ENCODE data around the gene PCDHA7.
"Not testable (repeated sequence)": the region's sequence is repeated elsewhere in the genome, so short reads cannot be mapped to it uniquely, and the experiment has no call there.

The PCDHA7 gene

DNA sequence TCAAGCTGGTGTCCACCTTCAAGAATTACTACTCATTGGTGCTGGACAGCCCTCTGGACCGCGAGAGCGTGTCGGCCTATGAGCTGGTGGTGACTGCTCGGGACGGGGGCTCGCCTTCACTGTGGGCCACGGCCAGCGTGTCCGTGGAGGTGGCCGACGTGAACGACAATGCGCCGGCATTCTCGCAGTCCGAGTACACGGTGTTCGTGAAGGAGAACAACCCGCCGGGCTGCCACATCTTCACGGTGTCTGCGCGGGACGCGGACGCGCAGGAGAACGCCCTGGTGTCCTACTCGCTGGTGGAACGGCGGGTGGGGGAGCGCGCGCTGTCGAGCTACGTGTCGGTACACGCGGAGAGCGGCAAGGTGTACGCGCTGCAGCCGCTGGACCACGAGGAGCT lies 31.7 kb upstream of the PCDHA7 start:
- H2BK120ac ChIP-seq (ENCODE audit: low read depth, low read length); H3K4me2 ChIP-seq (ENCODE audit: insufficient read depth, low read length, poor library complexity, severe bottlenecking); H3K14ac ChIP-seq (ENCODE audit: low read length); H3K4me1 ChIP-seq (ENCODE audit: control insufficient read depth in 2 of 2, insufficient read depth in 1 of 2, low read depth in 1 of 2, low read length in 2 of 2); H3K18ac ChIP-seq (ENCODE audit: low read length); H2BK12ac ChIP-seq (ENCODE audit: low read length); H3K27me3 ChIP-seq (ENCODE audit: control insufficient read depth in 3 of 3, insufficient read depth in 3 of 3, low read depth in 1 of 3, low read length in 3 of 3); DNase-seq (ENCODE audit: low spot score); H2BK15ac ChIP-seq (ENCODE audit: low read length); H3K79me1 ChIP-seq (ENCODE audit: low read depth, low read length); H4K91ac ChIP-seq (ENCODE audit: low read depth, low read length, poor library complexity); H3K4me3 ChIP-seq (ENCODE audit: low read length in 2 of 2); H3K36me3 ChIP-seq (replicated peaks in 1 of 2; ENCODE audit: control insufficient read depth in 2 of 2, insufficient read depth in 2 of 2, low read length in 2 of 2); H2AFZ ChIP-seq (ENCODE audit: low read length); H2BK5ac ChIP-seq (ENCODE audit: low read length); H3K4ac ChIP-seq (ENCODE audit: low read length); H3K27ac ChIP-seq (replicated peaks; ENCODE audit: low read length); H4K8ac ChIP-seq (ENCODE audit: low read depth, low read length); H2AK5ac ChIP-seq (ENCODE audit: low read depth, low read length): not testable (repeated sequence)
- Histone ChIP-seq H3K9me3 (replicated peaks in 1 of 2; ENCODE audit: control insufficient read depth in 2 of 2, insufficient read depth in 1 of 2, low read depth in 1 of 2, low read length in 2 of 2) (peaks cover 16 to 47% of the 10 kb centered on the region in 2 donors), H3K9ac (ENCODE audit: low read depth, low read length, poor library complexity) (peak overlapping the region; percentile 44), H3K23ac (ENCODE audit: low read depth, low read length, poor library complexity) (peak overlapping the region; percentile 91)
- WGBS, 2 donors (ENCODE audit: extremely low coverage in 2 of 2, insufficient read length in 2 of 2, insufficient replicate concordance in 1 of 2), result no CpG with 5 or more reads among the region's 45 CpGs

DNA sequence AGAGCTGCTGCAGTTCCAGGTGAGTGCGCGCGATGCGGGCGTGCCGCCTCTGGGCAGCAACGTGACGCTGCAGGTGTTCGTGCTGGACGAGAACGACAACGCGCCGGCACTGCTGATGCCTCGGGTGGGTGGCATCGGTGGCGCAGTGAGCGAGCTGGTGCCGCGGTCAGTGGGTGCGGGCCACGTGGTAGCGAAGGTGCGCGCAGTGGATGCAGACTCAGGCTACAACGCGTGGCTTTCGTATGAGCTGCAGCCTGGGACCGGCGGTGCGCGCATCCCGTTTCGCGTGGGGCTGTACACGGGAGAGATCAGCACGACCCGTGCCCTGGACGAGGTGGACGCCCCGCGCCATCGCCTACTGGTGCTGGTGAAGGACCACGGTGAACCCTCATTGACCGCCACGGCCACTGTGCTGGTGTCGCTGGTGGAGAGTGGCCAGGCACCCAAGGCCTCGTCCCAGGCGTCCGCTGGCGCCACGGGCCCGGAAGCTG lies 31.2 kb upstream of the PCDHA7 start:
- Histone ChIP-seq H2BK120ac (ENCODE audit: low read depth, low read length) (no peak overlapping the region), H3K9ac (ENCODE audit: low read depth, low read length, poor library complexity) (no peak overlapping the region), H3K27me3 (ENCODE audit: control insufficient read depth in 3 of 3, insufficient read depth in 3 of 3, low read depth in 1 of 3, low read length in 3 of 3) (no peaks in the 10 kb centered on the region), H2AK5ac (ENCODE audit: low read depth, low read length) (no peak overlapping the region), H3K9me3 (replicated peaks in 1 of 2; ENCODE audit: control insufficient read depth in 2 of 2, insufficient read depth in 1 of 2, low read depth in 1 of 2, low read length in 2 of 2) (peaks cover 16 to 47% of the 10 kb centered on the region in 2 donors), H3K23ac (ENCODE audit: low read depth, low read length, poor library complexity) (peak overlapping the region; percentile 91), H3K14ac (ENCODE audit: low read length) (peak overlapping the region; percentile 89), H3K18ac (ENCODE audit: low read length) (no peak overlapping the region), H3K27ac (replicated peaks; ENCODE audit: low read length) (no peak overlapping the region), H2AFZ (ENCODE audit: low read length) (no peak overlapping the region), H3K4me2 (ENCODE audit: insufficient read depth, low read length, poor library complexity, severe bottlenecking) (no peak overlapping the region), H2BK15ac (ENCODE audit: low read length) (no peak overlapping the region), H3K4me1 (ENCODE audit: control insufficient read depth in 2 of 2, insufficient read depth in 1 of 2, low read depth in 1 of 2, low read length in 2 of 2) (no peaks in the 10 kb centered on the region), H4K8ac (ENCODE audit: low read depth, low read length) (peak overlapping the region; percentile 65), H3K79me1 (ENCODE audit: low read depth, low read length) (peaks cover 3% of the 10 kb centered on the region), H3K4me3 (ENCODE audit: low read length in 2 of 2) (peak overlapping the region in 1 of 2 donors; percentile 35), H2BK5ac (ENCODE audit: low read length) (no peak overlapping the region), H3K4ac (ENCODE audit: low read length) (no peak overlapping the region), H3K36me3 (replicated peaks in 1 of 2; ENCODE audit: control insufficient read depth in 2 of 2, insufficient read depth in 2 of 2, low read length in 2 of 2) (peaks cover 5 to 9% of the 10 kb centered on the region in 2 donors), H4K91ac (ENCODE audit: low read depth, low read length, poor library complexity) (no peak overlapping the region), H2BK12ac (ENCODE audit: low read length) (peak overlapping the region; percentile 41)
- no peak for DNase-seq (ENCODE audit: low spot score)
- no CpG with 5 or more reads among the region's 53 CpGs for WGBS, 2 donors (ENCODE audit: extremely low coverage in 2 of 2, insufficient read length in 2 of 2, insufficient replicate concordance in 1 of 2)

DNA sequence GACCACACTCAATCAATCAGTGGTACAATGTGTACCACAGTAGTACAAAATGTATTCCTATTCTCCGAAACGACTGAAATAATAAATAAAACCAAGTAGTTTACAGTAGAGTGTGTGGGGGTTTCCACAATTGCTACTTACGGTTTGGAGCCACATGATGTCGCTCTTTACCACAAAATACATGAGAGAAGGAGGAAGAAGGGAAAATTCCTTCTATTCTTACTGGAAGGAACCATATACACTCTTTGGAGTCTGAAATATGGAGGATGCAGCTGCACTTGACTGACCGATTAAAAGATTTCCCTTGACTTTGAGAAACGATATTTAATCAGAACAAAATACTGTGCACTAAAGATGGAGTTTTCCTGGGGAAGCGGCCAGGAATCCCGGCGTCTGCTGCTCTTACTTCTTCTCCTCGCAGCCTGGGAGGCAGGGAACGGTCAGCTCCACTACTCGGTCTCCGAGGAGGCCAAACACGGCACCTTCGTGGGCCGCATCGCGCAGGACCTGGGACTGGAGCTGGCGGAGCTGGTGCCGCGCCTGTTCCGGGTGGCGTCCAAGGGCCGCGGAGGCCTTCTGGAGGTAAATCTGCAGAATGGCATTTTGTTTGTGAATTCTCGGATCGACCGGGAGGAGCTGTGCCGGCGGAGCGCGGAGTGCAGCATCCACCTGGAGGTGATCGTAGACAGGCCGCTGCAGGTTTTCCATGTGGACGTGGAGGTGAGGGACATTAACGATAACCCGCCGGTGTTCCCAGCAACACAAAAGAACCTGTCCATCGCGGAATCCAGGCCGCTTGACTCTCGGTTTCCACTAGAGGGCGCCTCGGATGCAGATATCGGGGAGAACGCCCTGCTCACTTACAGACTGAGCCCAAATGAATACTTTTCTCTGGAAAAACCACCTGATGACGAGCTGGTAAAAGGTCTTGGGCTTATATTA lies 27.0 kb upstream of the PCDHA7 start, which contains the start of gene PCDHA4:
Gene PCDHA4, plus strand, starts transcription at position 235 of the 942 bp plus-strand sequence.
- H2AK5ac ChIP-seq (ENCODE audit: low read depth, low read length), result no peak within 1 kb of the TSS
- peak within 1 kb of the TSS; percentile 97 for H3K18ac ChIP-seq (ENCODE audit: low read length)
- peak within 1 kb of the TSS; percentile 69 to 91 for H3K4me3 ChIP-seq (ENCODE audit: low read length in 2 of 2)
- no peak within 1 kb of the TSS for H4K8ac ChIP-seq (ENCODE audit: low read depth, low read length)
- no peak within 1 kb of the TSS for H2BK120ac ChIP-seq (ENCODE audit: low read depth, low read length)
- WGBS, 2 donors (ENCODE audit: extremely low coverage in 2 of 2, insufficient read length in 2 of 2, insufficient replicate concordance in 1 of 2), result no CpG with 5 or more reads among the region's 47 CpGs
- no peak within 1 kb of the TSS for H3K27ac ChIP-seq (replicated peaks; ENCODE audit: low read length)
- peak within 1 kb of the TSS; percentile 84 for H3K9ac ChIP-seq (ENCODE audit: low read depth, low read length, poor library complexity)
- H3K4ac ChIP-seq (ENCODE audit: low read length), result no peak within 1 kb of the TSS
- H2BK5ac ChIP-seq (ENCODE audit: low read length), result no peak within 1 kb of the TSS
- H3K9me3 ChIP-seq (replicated peaks in 1 of 2; ENCODE audit: control insufficient read depth in 2 of 2, insufficient read depth in 1 of 2, low read depth in 1 of 2, low read length in 2 of 2), result peaks cover 22 to 43% of the 10 kb centered on the region in 2 donors
- H2BK15ac ChIP-seq (ENCODE audit: low read length), result no peak within 1 kb of the TSS
- no peak within 1 kb of the TSS for H3K14ac ChIP-seq (ENCODE audit: low read length)
- H2AFZ ChIP-seq (ENCODE audit: low read length), result peak within 1 kb of the TSS; percentile 93
- H3K4me1 ChIP-seq (ENCODE audit: control insufficient read depth in 2 of 2, insufficient read depth in 1 of 2, low read depth in 1 of 2, low read length in 2 of 2), result no peaks in the 10 kb centered on the region
- H3K36me3 ChIP-seq (replicated peaks in 1 of 2; ENCODE audit: control insufficient read depth in 2 of 2, insufficient read depth in 2 of 2, low read length in 2 of 2), result peaks cover 12% of the 10 kb centered on the region in 2 donors
- peak; percentile 63 for DNase-seq (ENCODE audit: low spot score)
- peak within 1 kb of the TSS; percentile 45 for H3K4me2 ChIP-seq (ENCODE audit: insufficient read depth, low read length, poor library complexity, severe bottlenecking)
- H4K91ac ChIP-seq (ENCODE audit: low read depth, low read length, poor library complexity), result no peak within 1 kb of the TSS
- no peak within 1 kb of the TSS for H3K23ac ChIP-seq (ENCODE audit: low read depth, low read length, poor library complexity)
- H3K27me3 ChIP-seq (ENCODE audit: control insufficient read depth in 3 of 3, insufficient read depth in 3 of 3, low read depth in 1 of 3, low read length in 3 of 3), result no peaks in the 10 kb centered on the region
- peaks cover 11% of the 10 kb centered on the region for H3K79me1 ChIP-seq (ENCODE audit: low read depth, low read length)
- no peak within 1 kb of the TSS for H2BK12ac ChIP-seq (ENCODE audit: low read length)

- H3K23ac ChIP-seq (ENCODE audit: low read depth, low read length, poor library complexity); H3K14ac ChIP-seq (ENCODE audit: low read length); H2BK120ac ChIP-seq (ENCODE audit: low read depth, low read length); H2BK15ac ChIP-seq (ENCODE audit: low read length); H3K4me2 ChIP-seq (ENCODE audit: insufficient read depth, low read length, poor library complexity, severe bottlenecking); H2AFZ ChIP-seq (ENCODE audit: low read length); H3K4me3 ChIP-seq (ENCODE audit: low read length in 2 of 2); H3K79me1 ChIP-seq (ENCODE audit: low read depth, low read length); H2BK12ac ChIP-seq (ENCODE audit: low read length); H3K4me1 ChIP-seq (ENCODE audit: control insufficient read depth in 2 of 2, insufficient read depth in 1 of 2, low read depth in 1 of 2, low read length in 2 of 2); H4K8ac ChIP-seq (ENCODE audit: low read depth, low read length); H3K27ac ChIP-seq (replicated peaks; ENCODE audit: low read length); H2BK5ac ChIP-seq (ENCODE audit: low read length); H3K27me3 ChIP-seq (ENCODE audit: control insufficient read depth in 3 of 3, insufficient read depth in 3 of 3, low read depth in 1 of 3, low read length in 3 of 3); DNase-seq (ENCODE audit: low spot score); H3K4ac ChIP-seq (ENCODE audit: low read length); H2AK5ac ChIP-seq (ENCODE audit: low read depth, low read length); H3K18ac ChIP-seq (ENCODE audit: low read length); H4K91ac ChIP-seq (ENCODE audit: low read depth, low read length, poor library complexity); H3K9ac ChIP-seq (ENCODE audit: low read depth, low read length, poor library complexity): not testable (repeated sequence)
- WGBS, 2 donors (ENCODE audit: extremely low coverage in 2 of 2, insufficient read length in 2 of 2, insufficient replicate concordance in 1 of 2), result no CpG with 5 or more reads among the region's 62 CpGs
- H3K9me3 ChIP-seq (replicated peaks in 1 of 2; ENCODE audit: control insufficient read depth in 2 of 2, insufficient read depth in 1 of 2, low read depth in 1 of 2, low read length in 2 of 2), result peaks cover 12 to 37% of the 10 kb centered on the region in 2 donors
- peaks cover 4 to 10% of the 10 kb centered on the region in 2 donors for H3K36me3 ChIP-seq (replicated peaks in 1 of 2; ENCODE audit: control insufficient read depth in 2 of 2, insufficient read depth in 2 of 2, low read length in 2 of 2)
Measured at GRCh38 chr5:140808241-140808888, 25.7 kb upstream of the PCDHA7 start.
